H1 (cell line): ENCODE results near the gene ABHD15. TPM values are rescaled to one million over a fixed set of nuclear protein-coding genes. Genes with fewer than 3 reads are reported as not detected.

Experiments
- CTCF ChIA-PET: fragments of 300-600 bp; sonication (Branson Sonifier 250); formaldehyde crosslinking; loops from one replicate; lab custom pipeline; 2021; ENCODE audit not compliant: partially characterized antibody; lab: Charles Lee
- POLR2A ChIA-PET: fragments of 300-600 bp; sonication (Branson Sonifier 250); formaldehyde crosslinking; loops from one replicate; lab custom pipeline; 2021; ENCODE audit warnings: inconsistent platforms; ENCODE audit not compliant: partially characterized antibody; lab: Charles Lee
- DNase-seq, 2 experiments: peaks; one replicate each; pipeline versions ENCODE4 v3.0.0 to v3.0.0-alpha.2; 2010 to 2022; ENCODE audit warnings: low spot score in 2 of 2, low read depth in 1 of 2, mixed read lengths in 1 of 2
- FAIRE-seq: peaks from 2 replicates; lab custom pipeline; 2011; peaks lifted over from hg19 to GRCh38; lab: Jason Lieb, UNC
- H2AFZ ChIP-seq: 2 replicates; pipeline ENCODE4 v1.8.1; 2012; ENCODE audit warnings: low read length, inconsistent platforms
- H2AK5ac ChIP-seq: 2 replicates; pipeline ENCODE4 v1.6.1; 2013; ENCODE audit warnings: low read depth, low read length
- H2BK120ac ChIP-seq: replicated peaks from 2 replicates; pipeline ENCODE3; 2013; ENCODE audit warnings: low read depth, low read length, inconsistent platforms
- H2BK12ac ChIP-seq: 2 replicates; pipeline ENCODE4 v1.6.1; 2013; ENCODE audit warnings: low read depth, low read length
- H2BK15ac ChIP-seq: 2 replicates; pipeline ENCODE4 v1.6.1; 2013; ENCODE audit warnings: low read length
- H2BK20ac ChIP-seq: 2 replicates; pipeline ENCODE4 v1.6.1; 2013; ENCODE audit warnings: low read length
- H2BK5ac ChIP-seq: 2 replicates; pipeline ENCODE4 v1.6.1; 2013; ENCODE audit warnings: low read depth, low read length
- H3K14ac ChIP-seq: 2 replicates; pipeline ENCODE4 v1.6.1; 2013; ENCODE audit warnings: inconsistent platforms; ENCODE audit not compliant: insufficient read length
- H3K18ac ChIP-seq: 2 replicates; pipeline ENCODE4 v1.6.1; 2013; ENCODE audit warnings: low read length; ENCODE audit errors: extremely low read depth
- H3K23ac ChIP-seq: 2 replicates; pipeline ENCODE4 v1.6.1; 2013; ENCODE audit warnings: inconsistent platforms; ENCODE audit not compliant: insufficient read length
- H3K23me2 ChIP-seq: 2 replicates; pipeline ENCODE4 v1.6.1; 2013; ENCODE audit warnings: low read depth, low read length
- H3K27ac ChIP-seq: 2 replicates; pipeline ENCODE4 v1.6.1; 2011; ENCODE audit warnings: low read depth, low read length, inconsistent platforms
- H3K27me3 ChIP-seq, 4 experiments: replicated peaks in 1 of 4; 1 replicate in 1 of 4; 2 replicates in 3 of 4; pipeline versions ENCODE4 v1.6.1 to v1.8.1; 2011 to 2013; ENCODE audit warnings: low read length in 3 of 4, mild to moderate bottlenecking in 3 of 4, inconsistent platforms in 2 of 4, mixed read lengths in 2 of 4, moderate library complexity in 1 of 4; ENCODE audit not compliant: control insufficient read depth in 3 of 4, insufficient read depth in 3 of 4; ENCODE audit errors: extremely low read depth in 1 of 4
- H3K36me3 ChIP-seq, 4 experiments: 2 replicates each; pipeline versions ENCODE4 v1.6.1 to v1.8.1; 2011 to 2013; ENCODE audit warnings: mild to moderate bottlenecking in 4 of 4, low read length in 3 of 4, moderate library complexity in 2 of 4, control low read depth in 1 of 4, inconsistent platforms in 1 of 4; ENCODE audit not compliant: insufficient read depth in 4 of 4, control insufficient read depth in 2 of 4
- H3K4ac ChIP-seq: replicated peaks from 2 replicates; pipeline ENCODE3; 2013; ENCODE audit warnings: low read length, low read depth, mixed read lengths, inconsistent platforms; ENCODE audit not compliant: insufficient read length
- H3K4me1 ChIP-seq, 4 experiments: replicated peaks in 1 of 4; 1 replicate in 1 of 4; 2 replicates in 3 of 4; pipeline versions ENCODE4 v1.6.1 to v1.8.1; 2011 to 2013; ENCODE audit warnings: low read length in 3 of 4, inconsistent platforms in 2 of 4, mixed read lengths in 1 of 4; ENCODE audit not compliant: insufficient read depth in 4 of 4, control insufficient read depth in 3 of 4
- H3K4me2 ChIP-seq, 2 experiments: 2 replicates each; pipeline versions ENCODE4 v1.6.1 to v1.8.1; 2011 to 2013; ENCODE audit warnings: low read depth in 2 of 2, low read length in 2 of 2, control low read depth in 1 of 2, inconsistent platforms in 1 of 2, mild to moderate bottlenecking in 1 of 2; ENCODE audit not compliant: insufficient read depth in 1 of 2
- H3K4me3 ChIP-seq, 4 experiments: fragments of 200-600, 300-600 bp in 1 of 4; sonication (generic), shearing (Covaris generic), sonication (Bioruptor Twin) in 1 of 4; 2 replicates each; pipeline versions ENCODE4 v1.5.1 to v1.8.1; 2011 to 2016; ENCODE audit warnings: low read length in 4 of 4, low read depth in 3 of 4, control low read depth in 2 of 4, inconsistent platforms in 2 of 4, mild to moderate bottlenecking in 2 of 4, mixed read lengths in 1 of 4, moderate library complexity in 1 of 4; ENCODE audit not compliant: insufficient read depth in 2 of 4; ENCODE audit errors: extremely low read depth in 1 of 4
- H3K56ac ChIP-seq: replicated peaks from 2 replicates; pipeline ENCODE3; 2013; ENCODE audit warnings: low read depth, mild to moderate bottlenecking, mixed read lengths, low read length, inconsistent platforms; ENCODE audit not compliant: insufficient read length
- H3K79me1 ChIP-seq: 2 replicates; pipeline ENCODE4 v1.6.1; 2013; ENCODE audit warnings: low read depth, low read length, control low read depth
- H3K79me2 ChIP-seq, 2 experiments: 2 replicates each; pipeline versions ENCODE4 v1.6.1 to v1.8.1; 2012 to 2013; ENCODE audit warnings: low read length in 2 of 2, mild to moderate bottlenecking in 2 of 2, inconsistent platforms in 1 of 2; ENCODE audit not compliant: insufficient read depth in 2 of 2, control insufficient read depth in 1 of 2
- H3K9ac ChIP-seq, 4 experiments: replicated peaks in 1 of 4; 1 replicate in 1 of 4; 2 replicates in 3 of 4; pipeline versions ENCODE4 v1.6.1 to v1.8.1; 2011 to 2013; ENCODE audit warnings: low read depth in 3 of 4, low read length in 3 of 4, control low read depth in 2 of 4, mild to moderate bottlenecking in 2 of 4, moderate library complexity in 2 of 4, inconsistent platforms in 1 of 4; ENCODE audit errors: extremely low read depth in 1 of 4
- H3K9me3 ChIP-seq, 2 experiments: 2 replicates each; pipeline versions ENCODE4 v1.6.1 to v1.8.1; 2012 to 2013; ENCODE audit warnings: mild to moderate bottlenecking in 2 of 2, moderate library complexity in 2 of 2, control low read depth in 1 of 2, inconsistent platforms in 1 of 2, low read depth in 1 of 2, low read length in 1 of 2, mixed read lengths in 1 of 2; ENCODE audit not compliant: insufficient read depth in 2 of 2
- H4K20me1 ChIP-seq, 2 experiments: replicated peaks in 1 of 2; 2 replicates each; pipeline versions ENCODE3 to v1.8.1; 2011 to 2013; ENCODE audit warnings: inconsistent platforms in 2 of 2, low read length in 2 of 2, mild to moderate bottlenecking in 1 of 2; ENCODE audit not compliant: insufficient read depth in 2 of 2, control insufficient read depth in 1 of 2
- H4K5ac ChIP-seq: 2 replicates; pipeline ENCODE4 v1.6.1; 2013; ENCODE audit warnings: low read length, low read depth, mixed read lengths, inconsistent platforms; ENCODE audit not compliant: insufficient read length
- H4K8ac ChIP-seq: 2 replicates; pipeline ENCODE4 v1.8.0; 2013; ENCODE audit warnings: mild to moderate bottlenecking, moderate library complexity, low read length, inconsistent platforms; ENCODE audit not compliant: insufficient read depth; ENCODE audit errors: extremely low read depth
- H4K91ac ChIP-seq: replicated peaks from 2 replicates; pipeline ENCODE3; 2013; ENCODE audit warnings: low read length, mixed read lengths, inconsistent platforms; ENCODE audit not compliant: insufficient read length
- CBX8 ChIP-seq: fragments of 300-800, 300-1000 bp; sonication (generic); IDR thresholded peaks from 2 replicates; pipeline ENCODE4 v1.7.1; 2016; ENCODE audit warnings: low read depth, low read length, borderline replicate concordance
- CHD2 ChIP-seq: IDR thresholded peaks from 2 replicates; pipeline ENCODE4 v1.6.1; 2012; ENCODE audit warnings: low read length, improper control_type of control experiment
- JUND ChIP-seq: IDR thresholded peaks from 2 replicates; pipeline ENCODE4 v1.6.1; 2011; ENCODE audit warnings: mild to moderate bottlenecking, improper control_type of control experiment, low read length
- NRF1 ChIP-seq: IDR thresholded peaks from 2 replicates; pipeline ENCODE4 v1.6.1; 2011; ENCODE audit warnings: mild to moderate bottlenecking, low read depth, low read length, improper control_type of control experiment
- TAF7 ChIP-seq: optimal IDR thresholded peaks from 2 replicates; pipeline ENCODE3; 2011; ENCODE audit warnings: low read depth, mild to moderate bottlenecking, inconsistent platforms, low read length, moderate library complexity, borderline replicate concordance
- TEAD4 ChIP-seq: IDR thresholded peaks from 2 replicates; pipeline ENCODE4 v1.6.1; 2012; ENCODE audit warnings: low read depth, low read length, inconsistent platforms, mixed read lengths
- WGBS, 2 experiments: shearing (Covaris generic) in 1 of 2; methylation state at CpG; one replicate each; pipeline versions ENCODE4 v1.1.6 to v1.1.7; 2013 to 2015; ENCODE audit warnings: low lambda C conversion rate in 2 of 2, mixed read lengths in 2 of 2, inconsistent platforms in 1 of 2, low coverage in 1 of 2, missing lambda C conversion rate in 1 of 2; ENCODE audit not compliant: insufficient replicate concordance in 2 of 2, insufficient coverage in 1 of 2, insufficient read length in 1 of 2; ENCODE audit errors: extremely low coverage in 1 of 2, missing lambda C conversion rate in 1 of 2; 5-methylcytosine and 5-hydroxymethylcytosine counted together
- polyA plus RNA-seq, 7 experiments: library from polyadenylated mRNA; depleted of rRNA in 3 of 7; stranded (reverse) in 5 of 7; unstranded in 2 of 7; fragments of >200 nt in 5 of 7; fragments of 200-250 nt in 2 of 7; gene quantifications; 1 replicate in 5 of 7; 2 replicates in 1 of 7; 4 replicates in 1 of 7; pipeline versions ENCODE4 v1.2.1 to v1.2.3, GENCODE V29; 2011 to 2013; ENCODE audit warnings: missing spikeins in 2 of 7, mixed read lengths in 2 of 7
- total RNA-seq: library from RNA; stranded (reverse); fragmentation: NEBNext Ultra II Directional; extraction: Animal tissue kit (Norgen Biotek cat#: 25700); gene quantifications from 2 replicates; pipeline ENCODE4 v1.2.1, GENCODE V29; 2021

ABHD15 gene
- total and polyA plus RNA-seq, 2 of the 8 experiments (the other 6 are each of a cell fraction or from before 2014, with no cell fraction given), result 0.88 to 1.7 TPM

GRCh38 chr17:29575511-29576213 is 8.8 kb upstream of the ABHD15 start:
- H2BK120ac ChIP-seq, result no peak overlapping the region
- H3K79me2 ChIP-seq, result no peaks in the 10 kb centered on the region
- no peak for FAIRE-seq
- CTCF ChIA-PET, result interaction anchor here (0.9 to 15.3 kb wide), 7 partner anchors 8 to 199 kb away, joined by 3 to 193 read pairs (median 11); partner anchors contain the start of genes ANKRD13B and CORO6
- H3K18ac ChIP-seq, result no peak overlapping the region
- no peak overlapping the region for H3K56ac ChIP-seq
- no peak overlapping the region for H2AFZ ChIP-seq
- H3K23me2 ChIP-seq, result no peaks in the 10 kb centered on the region; the same call in 1 of the 2 replicates
- H2BK12ac ChIP-seq, result no peak overlapping the region
- H2AK5ac ChIP-seq, result no peak overlapping the region
- no peak overlapping the region for H3K14ac ChIP-seq
- H3K9ac ChIP-seq, result no peak overlapping the region
- H2BK20ac ChIP-seq, result no peak overlapping the region
- no peaks in the 10 kb centered on the region for H3K9me3 ChIP-seq
- no peak for DNase-seq
- WGBS, 2 experiments, result 92% methylated on average over 28 of the region's 28 CpGs; no CpG with 5 or more reads in 1 of the 2 experiments
- no peak overlapping the region for H3K4ac ChIP-seq
- H4K8ac ChIP-seq, result no peak overlapping the region
- H3K27ac ChIP-seq, result no peak overlapping the region
- H3K27me3 ChIP-seq, result peaks cover 0 to 11% (median 3%) of the 10 kb centered on the region in 4 experiments; a peak in 2 of 7 replicates
- H4K20me1 ChIP-seq, result peaks cover 1 to 5% of the 10 kb centered on the region in 2 experiments
- POLR2A ChIA-PET, result interaction anchor here (0.6 to 2.8 kb wide), 6 partner anchors 9 to 932 kb away, joined by 3 to 12 read pairs (median 4); partner anchors contain the start of genes ABHD15 and ANKRD13B
- H3K4me1 ChIP-seq, result no peaks in the 10 kb centered on the region; a peak in 1 of 7 replicates
- H4K91ac ChIP-seq, result no peak overlapping the region
- H4K5ac ChIP-seq, result no peak overlapping the region
- no peak overlapping the region for H3K4me3 ChIP-seq
- H2BK5ac ChIP-seq, result no peak overlapping the region
- H3K36me3 ChIP-seq, result peaks cover 9 to 30% (median 15%) of the 10 kb centered on the region in 4 experiments; a peak in 6 of 8 replicates
- H2BK15ac ChIP-seq, result no peak overlapping the region
- H3K79me1 ChIP-seq, result no peaks in the 10 kb centered on the region
- no peak overlapping the region for H3K23ac ChIP-seq
- H3K4me2 ChIP-seq, result no peak overlapping the region
- TF ChIP-seq NRF1, result no peak
- TF ChIP-seq JUND, result no peak
- no peak for TF ChIP-seq CBX8
- no peak for TF ChIP-seq TEAD4
- no peak for TF ChIP-seq CHD2
- no peak for TF ChIP-seq TAF7
